ENCODE measurements around the gene TMC1. TPM values are rescaled to one million over a fixed set of nuclear protein-coding genes. Genes with fewer than 3 reads are reported as not detected.
"Not testable (repeated sequence)": the region's sequence is repeated elsewhere in the genome, so short reads cannot be mapped to it uniquely, and the experiment has no call there.

TMC1 gene
- total RNA-seq: not detected

- H3K27ac ChIP-seq; DNase-seq (ENCODE audit: low spot score in 2 of 2); H3K27me3 ChIP-seq; H3K4me3 ChIP-seq; H3K9me3 ChIP-seq; H3K4me1 ChIP-seq; H3K36me3 ChIP-seq: not testable (repeated sequence)
- 95% methylated on average over 17 of the region's 17 CpGs for WGBS
These were observed at the start of gene TMC1 for GRCh38 chr9:72521416-72521815. Gene TMC1 (plus strand): TSS chr9:72521608. CDS start chr9:72648649, 127,041 bp downstream.

- Histone ChIP-seq H3K36me3 (no peaks in the 10 kb centered on the region), H3K4me3 (no peak overlapping the region), H3K4me1 (peaks cover 17% of the 10 kb centered on the region), H3K9me3 (no peaks in the 10 kb centered on the region), H3K27ac (peak overlapping the region; percentile 24), H3K27me3 (no peaks in the 10 kb centered on the region)
- no peak for DNase-seq (ENCODE audit: low spot score in 2 of 2)
- 32% methylated on average over 1 of the region's 1 CpG for WGBS
- TF ChIP-seq, protein P1, sequence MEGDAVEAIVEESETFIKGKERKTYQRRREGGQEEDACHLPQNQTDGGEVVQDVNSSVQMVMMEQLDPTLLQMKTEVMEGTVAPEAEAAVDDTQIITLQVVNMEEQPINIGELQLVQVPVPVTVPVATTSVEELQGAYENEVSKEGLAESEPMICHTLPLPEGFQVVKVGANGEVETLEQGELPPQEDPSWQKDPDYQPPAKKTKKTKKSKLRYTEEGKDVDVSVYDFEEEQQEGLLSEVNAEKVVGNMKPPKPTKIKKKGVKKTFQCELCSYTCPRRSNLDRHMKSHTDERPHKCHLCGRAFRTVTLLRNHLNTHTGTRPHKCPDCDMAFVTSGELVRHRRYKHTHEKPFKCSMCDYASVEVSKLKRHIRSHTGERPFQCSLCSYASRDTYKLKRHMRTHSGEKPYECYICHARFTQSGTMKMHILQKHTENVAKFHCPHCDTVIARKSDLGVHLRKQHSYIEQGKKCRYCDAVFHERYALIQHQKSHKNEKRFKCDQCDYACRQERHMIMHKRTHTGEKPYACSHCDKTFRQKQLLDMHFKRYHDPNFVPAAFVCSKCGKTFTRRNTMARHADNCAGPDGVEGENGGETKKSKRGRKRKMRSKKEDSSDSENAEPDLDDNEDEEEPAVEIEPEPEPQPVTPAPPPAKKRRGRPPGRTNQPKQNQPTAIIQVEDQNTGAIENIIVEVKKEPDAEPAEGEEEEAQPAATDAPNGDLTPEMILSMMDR (IDR thresholded peaks at IDR 0.05): no peak
- TF ChIP-seq POLR2AphosphoS5 (IDR thresholded peaks at IDR 0.05) (no peak), EP300 (IDR thresholded peaks at IDR 0.05) (no peak), POLR2A (IDR thresholded peaks at IDR 0.05) (no peak)
These were observed 47.7 kb upstream of the TMC1 start for GRCh38 chr9:72473474-72474261.

- TF ChIP-seq POLR2AphosphoS5 (IDR thresholded peaks at IDR 0.05) (no peak), POLR2A (IDR thresholded peaks at IDR 0.05) (no peak), EP300 (IDR thresholded peaks at IDR 0.05) (no peak)
- TF ChIP-seq, protein P1 (IDR thresholded peaks at IDR 0.05): no peak
- 81% methylated on average over 2 of the region's 2 CpGs for WGBS
- Histone ChIP-seq H3K4me3 (no peak overlapping the region), H3K27ac (no peak overlapping the region), H3K4me1 (peaks cover 17% of the 10 kb centered on the region), H3K9me3 (no peaks in the 10 kb centered on the region), H3K36me3 (no peaks in the 10 kb centered on the region), H3K27me3 (no peaks in the 10 kb centered on the region)
- no peak for DNase-seq (ENCODE audit: low spot score in 2 of 2)
These were observed 46.7 kb upstream of the TMC1 start for GRCh38 chr9:72474676-72475075.

DNA sequence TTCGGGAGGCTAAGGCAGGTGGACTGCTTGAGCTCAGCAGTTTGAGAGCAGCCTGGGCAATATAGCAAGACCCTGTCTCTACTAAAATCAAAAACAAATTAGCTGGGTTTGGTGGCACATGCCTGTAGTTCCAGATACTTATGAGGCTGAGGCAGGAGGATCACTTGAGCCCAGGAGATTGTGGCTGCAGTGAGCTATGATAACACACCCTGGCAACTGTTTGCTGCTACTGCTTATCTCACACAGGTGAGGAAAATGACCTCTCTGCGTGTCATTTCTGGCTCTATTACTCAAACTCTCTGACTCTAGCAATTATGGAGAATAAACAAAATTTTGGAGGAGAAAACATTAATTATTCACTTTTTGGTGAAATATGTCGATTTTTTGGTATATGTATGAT is 45.3 kb upstream of the TMC1 start:
- Histone ChIP-seq H3K27ac (no peak overlapping the region), H3K9me3 (no peaks in the 10 kb centered on the region), H3K36me3 (no peaks in the 10 kb centered on the region), H3K27me3 (no peaks in the 10 kb centered on the region), H3K4me3 (no peak overlapping the region), H3K4me1 (peaks cover 17% of the 10 kb centered on the region)
- TF ChIP-seq POLR2A (IDR thresholded peaks at IDR 0.05) (no peak), POLR2AphosphoS5 (IDR thresholded peaks at IDR 0.05) (no peak), EP300 (IDR thresholded peaks at IDR 0.05) (no peak)
- TF ChIP-seq, protein P1 (IDR thresholded peaks at IDR 0.05): no peak
- no peak for DNase-seq (ENCODE audit: low spot score in 2 of 2)
- 89% methylated on average over 3 of the region's 3 CpGs for WGBS

DNA sequence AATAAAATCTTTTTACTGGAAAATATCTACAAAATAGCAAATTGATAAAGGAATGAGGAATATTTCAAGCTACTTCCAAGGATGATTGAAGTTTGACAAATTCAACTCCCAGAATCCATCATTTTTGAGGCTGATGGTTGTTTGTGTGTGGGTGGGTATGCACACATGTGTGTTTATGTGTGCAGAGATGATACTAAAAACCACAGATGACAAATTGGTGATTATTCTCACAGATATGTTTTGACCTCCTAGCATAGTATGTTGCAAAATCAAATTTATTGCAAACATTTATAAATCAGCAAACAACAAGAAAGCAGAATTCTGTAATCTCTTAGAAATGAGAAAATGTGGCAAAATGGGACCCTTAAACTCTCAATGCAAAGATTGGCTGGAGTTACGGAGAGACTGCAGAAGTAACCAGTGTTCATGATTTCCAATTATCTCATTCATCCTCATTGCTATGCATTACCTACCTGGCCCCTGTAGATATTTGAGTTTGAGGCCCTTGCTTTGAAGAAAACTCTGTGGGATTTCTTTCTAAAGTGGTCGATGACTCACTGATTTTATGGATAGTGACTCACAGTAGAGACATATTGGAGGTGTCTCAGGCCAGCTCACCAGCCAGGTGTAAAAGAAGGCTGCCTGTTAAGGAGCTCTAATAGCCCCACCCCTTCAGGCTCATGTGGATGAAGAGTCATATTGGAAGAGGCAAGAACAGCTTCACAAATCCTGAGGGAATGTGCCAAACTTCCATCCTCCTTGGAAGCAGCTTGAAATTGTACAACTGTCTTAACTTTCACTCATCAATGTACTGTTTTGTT is 44.6 kb upstream of the TMC1 start:
- no peaks in the 10 kb centered on the region for H3K27me3 ChIP-seq
- H3K4me3 ChIP-seq: no peak overlapping the region
- peaks cover 17% of the 10 kb centered on the region for H3K4me1 ChIP-seq
- WGBS: 63% methylated on average over 2 of the region's 2 CpGs
- DNase-seq (ENCODE audit: low spot score in 2 of 2): no peak
- no peak overlapping the region for H3K27ac ChIP-seq
- H3K36me3 ChIP-seq: no peaks in the 10 kb centered on the region
- TF ChIP-seq, protein P1 (IDR thresholded peaks at IDR 0.05): no peak
- TF ChIP-seq POLR2AphosphoS5 (IDR thresholded peaks at IDR 0.05) (no peak), POLR2A (IDR thresholded peaks at IDR 0.05) (no peak), EP300 (IDR thresholded peaks at IDR 0.05) (no peak)
- H3K9me3 ChIP-seq: no peaks in the 10 kb centered on the region

Measured in suprapubic skin (tissue), 4 donors.